Measurements from ENCODE around the gene BMERB1.

BMERB1 gene

DNA sequence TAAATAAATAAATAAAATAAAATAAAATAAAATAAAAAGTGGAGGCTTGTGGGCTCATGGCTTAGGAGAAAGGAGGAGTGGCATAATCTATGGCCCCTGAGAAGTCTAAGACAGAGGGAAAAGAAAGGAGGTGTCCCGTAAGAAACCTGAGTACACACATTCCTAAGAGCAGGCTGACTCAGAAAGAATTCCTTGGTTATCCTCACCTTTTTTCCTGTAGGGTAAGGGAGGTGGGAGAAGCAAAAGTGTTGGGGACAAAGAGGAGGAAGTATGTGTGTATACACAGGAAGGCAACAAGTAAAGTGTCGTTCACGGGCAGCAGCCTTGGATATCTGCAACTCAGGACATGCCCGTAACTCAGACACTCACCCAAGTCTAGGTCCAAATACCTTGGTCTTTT lies 179.3 kb downstream of the BMERB1 start:
- no peak for DNase-seq (ENCODE audit: low read depth in 2 of 2)

DNA sequence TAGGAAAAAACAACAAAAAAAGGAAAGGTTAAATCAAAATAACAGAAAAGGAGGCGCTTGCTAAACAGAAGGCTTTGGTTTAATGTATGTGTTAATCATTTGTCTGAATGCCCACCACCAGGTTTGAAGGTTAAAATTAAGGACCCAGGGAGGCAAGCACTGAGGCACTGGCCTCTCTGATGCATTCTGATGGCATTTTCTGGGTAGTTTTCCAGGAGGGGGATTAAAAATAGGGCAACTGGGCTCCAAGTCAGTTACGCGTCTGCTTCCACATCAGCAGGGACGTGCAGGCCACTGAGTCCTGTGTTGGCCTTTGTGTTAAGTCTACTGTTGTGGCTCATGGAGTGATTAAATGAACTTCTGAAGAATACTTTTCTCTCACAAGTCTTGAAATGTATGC lies 181.6 kb downstream of the BMERB1 start:
- no peak for DNase-seq (ENCODE audit: low read depth in 2 of 2)

DNA sequence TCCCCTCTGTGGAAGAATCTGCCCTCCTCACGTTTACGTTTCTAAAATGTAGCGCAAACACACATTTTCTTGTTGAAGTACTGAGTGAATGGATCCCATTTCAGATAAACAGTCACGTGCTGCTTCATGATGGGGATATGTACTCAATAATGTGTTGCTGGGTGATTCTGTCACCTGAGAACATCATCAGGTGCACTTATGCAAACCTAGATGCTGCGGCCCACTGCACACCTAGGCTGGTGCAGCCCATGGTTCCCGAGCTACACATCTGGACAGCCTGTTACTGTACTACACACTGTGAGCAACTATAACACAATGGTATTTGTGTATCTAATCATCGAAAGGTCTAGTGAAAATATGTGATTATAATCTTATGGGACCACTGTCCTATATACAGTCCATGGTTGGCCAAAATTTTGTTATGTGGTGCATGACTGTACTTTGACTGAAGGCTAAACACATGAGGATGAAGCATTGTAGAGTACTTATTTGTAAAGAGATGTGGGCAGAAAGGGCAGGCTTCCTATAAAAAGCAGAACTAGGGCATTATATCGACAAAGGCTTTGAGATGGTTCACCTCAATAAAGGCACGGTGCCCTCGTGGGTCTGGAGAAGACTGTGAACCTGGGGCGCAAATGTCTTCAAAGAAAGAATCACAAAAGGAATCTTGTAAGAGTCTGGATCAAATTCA lies 182.2 kb downstream of the BMERB1 start:
- DNase-seq (ENCODE audit: low read depth in 2 of 2): no peak

DNA sequence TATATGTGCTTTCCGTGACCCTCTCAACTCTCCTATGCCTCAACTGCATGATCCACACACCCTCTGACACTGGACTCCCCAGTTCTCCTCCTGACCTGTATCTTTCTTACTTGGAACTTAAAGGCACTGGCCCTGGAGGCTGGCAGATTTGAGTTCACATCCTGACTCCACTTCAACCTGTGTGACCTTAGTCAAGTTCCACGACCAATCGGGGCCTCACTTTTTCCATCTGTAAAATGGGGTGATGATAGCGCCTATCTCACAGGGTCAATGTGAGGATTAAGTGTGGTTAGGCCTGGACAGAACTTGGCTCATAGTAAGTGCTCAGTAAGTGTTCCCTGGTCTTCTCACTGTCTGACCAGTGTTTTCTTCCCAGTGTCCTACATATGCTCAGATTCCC lies 183.5 kb downstream of the BMERB1 start:
- DNase-seq (ENCODE audit: low read depth in 2 of 2): no peak

DNA sequence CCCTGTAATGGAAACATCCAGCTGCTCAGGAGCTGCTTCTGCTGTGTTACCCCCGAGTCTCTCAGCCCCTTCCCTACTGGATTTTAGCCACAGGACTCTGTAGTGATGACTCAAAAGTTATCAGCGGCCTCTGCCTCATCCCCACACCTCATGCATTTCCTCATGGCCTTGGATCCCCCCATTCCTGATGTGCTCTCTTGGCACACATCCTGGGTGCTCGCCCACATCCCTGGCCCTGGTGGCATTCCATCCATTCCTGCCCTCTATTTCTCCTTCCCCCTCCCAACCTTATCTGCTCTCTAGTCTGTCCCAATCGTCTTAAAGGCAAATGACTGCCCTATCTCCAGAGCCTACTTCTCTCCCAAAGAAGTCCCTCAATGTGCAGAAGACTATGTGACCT lies 184.0 kb downstream of the BMERB1 start:
- no peak for DNase-seq (ENCODE audit: low read depth in 2 of 2)

DNA sequence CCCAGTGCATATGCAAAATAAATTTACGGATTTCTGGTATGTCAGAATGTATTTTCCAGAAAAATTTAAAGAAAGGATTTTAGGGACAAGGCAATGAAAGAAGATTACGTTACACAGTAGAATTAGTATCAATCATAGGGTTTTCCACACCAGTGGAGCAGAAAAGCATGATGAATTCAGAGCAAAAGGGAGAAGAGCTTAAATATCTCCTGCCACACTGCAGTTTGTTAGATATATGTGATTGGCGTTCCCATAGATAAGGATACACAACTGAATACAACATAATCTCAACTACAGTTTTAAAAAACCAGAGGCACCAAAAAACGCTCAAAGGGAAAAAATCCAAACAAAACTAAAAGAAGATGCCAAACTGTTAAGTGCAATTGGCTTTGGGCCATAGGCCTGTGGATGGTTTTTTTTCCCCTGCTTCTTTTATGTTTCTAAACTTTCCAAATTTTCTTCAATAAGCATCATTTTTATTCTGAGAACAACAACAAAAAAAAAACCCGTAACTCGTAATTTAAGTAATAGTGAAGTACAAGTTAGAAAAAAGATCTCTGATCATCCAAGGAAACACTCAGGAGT lies 186.3 kb downstream of the BMERB1 start:
- no peak for DNase-seq (ENCODE audit: low read depth in 2 of 2)

DNA sequence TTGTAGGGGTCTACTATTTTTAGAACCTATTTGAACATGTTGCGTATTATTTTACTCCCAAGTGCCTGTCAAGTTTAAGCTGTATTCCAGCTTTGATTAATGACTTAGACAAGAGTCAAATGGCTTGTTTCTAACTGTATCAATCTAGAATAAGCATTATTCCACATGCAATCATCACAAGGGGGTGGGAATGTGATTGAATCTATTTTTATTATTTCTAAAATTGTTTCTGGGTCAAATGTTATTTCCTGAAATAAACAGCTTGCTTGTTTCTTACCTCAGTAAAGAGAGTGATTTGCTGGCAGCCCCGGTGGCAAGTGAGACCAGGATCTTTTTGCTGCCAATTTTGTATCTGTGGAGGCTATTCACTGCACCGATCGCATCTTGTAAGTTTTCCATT lies 187.1 kb downstream of the BMERB1 start:
- DNase-seq (ENCODE audit: low read depth in 2 of 2): no peak

DNA sequence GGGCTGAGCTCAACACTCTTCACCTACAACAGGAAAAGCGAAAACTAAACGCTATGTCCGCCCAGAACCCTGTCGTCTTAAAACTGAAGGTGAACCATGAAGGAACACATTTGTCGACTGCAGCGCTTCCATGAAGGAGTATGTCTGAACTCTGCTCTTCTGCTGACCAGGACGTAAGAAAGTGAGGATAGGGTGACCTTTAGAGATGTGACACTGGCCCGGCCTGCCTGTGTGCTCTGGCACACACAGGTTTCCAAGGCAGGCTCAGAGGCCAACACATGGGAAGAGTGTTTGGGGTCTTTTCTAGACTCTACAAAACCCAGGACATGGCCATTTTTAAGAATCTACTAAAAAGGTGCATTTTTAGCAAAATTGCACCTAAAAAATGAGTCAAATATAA lies 187.5 kb downstream of the BMERB1 start:
- DNase-seq (ENCODE audit: low read depth in 2 of 2): no peak

DNA sequence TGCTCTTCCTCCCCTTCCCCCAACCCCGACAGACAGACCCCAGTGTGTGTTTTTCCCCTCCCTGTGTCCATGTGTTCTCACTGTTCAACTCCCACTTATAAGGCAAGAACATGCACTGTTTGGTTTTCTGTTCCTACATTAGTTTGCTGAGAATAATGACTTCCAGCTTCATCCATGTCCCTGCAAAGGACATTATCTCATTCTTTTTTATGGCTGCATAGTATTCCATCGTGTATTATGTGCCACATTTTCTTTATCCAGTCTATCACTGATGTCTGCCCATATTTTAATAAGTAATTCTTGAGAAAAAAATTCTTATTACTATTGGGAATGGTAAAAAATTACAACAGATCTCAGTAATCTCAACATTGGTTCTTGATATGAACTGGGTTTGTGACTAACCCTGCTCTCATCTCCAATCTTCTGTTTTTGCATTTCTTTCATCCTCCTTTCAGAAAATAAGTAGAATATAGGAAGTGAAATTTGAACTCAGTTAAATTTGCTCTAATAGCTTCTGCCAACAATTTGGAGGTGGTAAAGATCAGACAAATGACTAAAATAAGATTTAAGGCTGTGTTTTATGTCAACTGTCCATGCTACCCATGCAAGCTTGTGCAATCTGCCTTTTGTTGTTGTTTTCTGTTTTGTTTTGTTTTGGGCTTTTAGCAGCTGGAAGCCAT lies 197.5 kb downstream of the BMERB1 start:
- no peak for DNase-seq (ENCODE audit: low read depth in 2 of 2)

DNA sequence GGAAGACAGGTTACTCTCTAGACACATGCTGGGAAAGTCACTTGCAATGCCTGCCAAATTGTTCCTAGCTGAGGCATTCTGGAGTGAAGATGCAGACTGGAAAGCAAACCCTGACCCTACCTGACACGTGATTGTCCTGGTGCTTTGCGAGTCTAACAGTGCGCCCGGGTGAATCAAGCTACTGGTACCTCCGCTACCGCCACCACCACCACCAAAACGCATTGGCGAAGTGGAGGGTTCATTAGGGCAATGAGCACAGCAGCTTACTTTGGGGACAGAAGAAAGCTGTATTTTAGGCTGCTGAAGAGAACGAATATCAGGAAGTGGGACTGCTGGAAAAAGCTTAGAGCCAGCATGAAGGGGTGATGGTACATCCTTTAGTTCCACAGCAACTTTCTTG lies 201.5 kb downstream of the BMERB1 start:
- no peak for DNase-seq (ENCODE audit: low read depth in 2 of 2)

DNA sequence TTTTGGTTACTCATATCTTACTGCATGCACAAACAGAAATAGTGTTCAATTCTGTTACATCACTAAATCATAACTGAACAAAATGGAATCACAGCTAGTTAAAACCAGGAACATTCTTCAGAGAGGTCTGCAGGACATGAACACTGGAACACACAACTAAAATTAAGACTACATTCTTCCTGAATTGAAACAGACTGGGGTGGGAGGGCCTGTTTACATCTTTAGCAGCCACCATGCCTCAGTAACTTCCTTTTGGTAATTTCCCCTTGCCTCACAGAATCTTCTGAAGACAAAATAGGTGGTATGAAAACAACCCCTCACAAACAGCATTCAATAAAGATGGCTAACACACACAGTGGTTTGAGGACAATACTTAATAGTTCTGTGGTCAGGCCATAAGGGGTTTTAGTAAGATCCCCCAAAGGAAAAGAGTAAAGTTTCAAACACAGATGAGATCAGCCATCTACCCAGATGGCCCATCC lies 202.0 kb downstream of the BMERB1 start:
- no peak for DNase-seq (ENCODE audit: low read depth in 2 of 2)

All from stimulated activated CD4-positive, alpha-beta T cell treated with anti-CD3 and anti-CD28 coated beads, Interleukin-15, amount 100 ng/mL, for 48 hours (primary cell).